ENCODE results near the gene ARHGAP25.

Gene ARHGAP25

DNA sequence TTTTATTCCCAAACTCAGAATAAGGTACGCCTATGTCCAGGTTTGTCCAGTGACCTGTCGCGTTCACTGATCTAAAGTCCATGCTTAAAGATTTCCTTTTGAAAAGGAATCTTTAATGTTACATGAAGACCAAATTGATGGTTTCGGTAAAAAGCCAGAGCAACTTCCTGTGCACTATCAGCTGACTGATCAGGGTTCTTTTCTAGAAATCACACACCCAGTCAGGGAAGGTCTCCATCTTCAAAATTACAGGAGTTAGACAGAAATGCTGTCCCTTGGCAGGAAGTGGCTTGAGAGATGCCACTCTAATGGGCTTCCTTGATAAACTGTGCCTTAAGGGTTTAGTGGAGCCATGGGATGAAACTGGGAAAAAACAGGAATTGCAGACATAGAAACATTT lies 14.7 kb upstream of the ARHGAP25 start:
- DNase-seq = no peak

DNA sequence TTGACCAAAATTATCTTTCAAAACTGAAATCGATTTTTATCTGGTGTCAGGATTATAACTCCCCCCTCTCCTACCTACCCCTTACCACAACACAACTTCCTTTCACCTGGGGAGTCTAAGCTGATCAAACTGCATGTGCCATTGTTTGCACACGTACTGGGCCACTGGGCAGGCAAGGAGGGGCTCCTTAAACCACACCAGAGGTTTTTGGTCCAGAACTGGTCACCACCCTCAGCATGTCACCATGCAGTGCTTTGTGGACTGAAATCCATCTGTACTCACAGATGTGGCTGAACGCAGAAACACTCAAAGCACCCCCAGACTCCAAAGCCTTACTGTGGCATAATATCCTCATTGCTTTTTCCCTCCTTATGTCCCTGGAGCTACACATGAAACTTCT lies 13.9 kb upstream of the ARHGAP25 start:
- no peak for DNase-seq

DNA sequence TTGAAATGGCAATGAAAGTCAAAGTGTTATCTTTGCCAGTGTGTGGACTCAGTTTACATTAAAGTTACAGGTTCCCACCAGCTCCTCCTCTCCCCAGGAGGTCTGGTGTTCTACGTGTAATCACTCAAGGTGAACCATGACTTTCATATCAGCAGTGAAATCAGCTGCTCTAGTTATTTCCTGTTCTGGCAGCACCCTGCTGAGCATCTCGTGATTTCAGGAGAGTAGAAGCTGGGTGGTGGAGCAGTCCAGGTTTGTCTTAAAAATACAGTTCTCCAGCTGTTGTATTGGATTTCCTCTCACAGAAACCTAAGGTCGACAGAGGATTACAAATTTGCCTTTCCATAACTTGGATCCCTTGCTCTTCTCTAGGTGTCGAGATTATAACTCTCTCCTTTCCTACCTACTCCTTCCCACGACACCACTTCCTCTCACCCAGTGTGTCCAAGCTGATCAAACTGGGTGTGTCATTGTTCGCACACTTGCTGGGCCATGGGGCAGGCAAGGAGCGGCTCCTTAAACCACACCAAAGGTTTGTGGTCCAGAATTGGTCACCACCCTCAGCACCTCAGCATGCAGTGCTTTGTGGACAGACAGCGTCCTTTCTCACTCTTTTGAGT lies 13.0 kb upstream of the ARHGAP25 start:
- no peak for DNase-seq

DNA sequence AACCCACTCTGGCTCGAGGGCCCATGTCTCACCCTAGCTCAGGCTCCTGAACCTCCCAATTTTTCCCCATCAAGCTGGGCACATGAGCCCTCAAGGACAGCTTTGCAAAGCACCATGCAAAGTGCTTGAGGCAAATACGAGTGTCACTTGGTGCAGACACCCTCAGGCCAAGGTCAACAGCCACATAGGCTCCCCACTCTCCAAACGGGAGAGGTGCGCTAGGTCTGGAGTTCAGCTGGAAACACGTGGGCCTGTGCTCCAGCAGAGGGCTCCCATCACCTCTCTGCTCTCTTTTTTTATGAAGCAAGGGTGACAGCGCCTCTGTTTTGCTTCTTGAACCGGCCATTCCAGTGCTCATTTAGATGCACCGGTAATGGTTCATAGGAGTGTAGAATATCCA lies 11.9 kb upstream of the ARHGAP25 start:
- no peak for DNase-seq

DNA sequence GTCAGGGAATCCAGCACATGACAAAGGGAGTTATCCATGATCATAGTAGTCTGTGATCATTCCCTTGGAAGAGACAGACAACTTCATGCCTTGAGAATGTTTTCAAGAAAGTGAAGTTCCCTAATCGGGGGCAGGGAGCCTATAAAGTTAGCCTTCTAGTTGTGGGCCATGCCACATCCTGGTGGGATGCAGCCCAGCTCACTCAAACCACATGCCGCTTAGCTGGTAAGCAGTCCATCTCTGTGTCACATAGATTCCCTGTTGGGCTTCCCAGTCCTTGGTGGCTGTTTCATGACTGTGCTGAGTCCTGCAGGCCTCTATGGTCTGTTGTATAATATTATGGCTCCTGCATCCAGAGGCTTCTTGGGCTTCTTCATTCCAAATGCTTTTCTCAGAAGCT lies 11.4 kb upstream of the ARHGAP25 start:
- no peak for DNase-seq

DNA sequence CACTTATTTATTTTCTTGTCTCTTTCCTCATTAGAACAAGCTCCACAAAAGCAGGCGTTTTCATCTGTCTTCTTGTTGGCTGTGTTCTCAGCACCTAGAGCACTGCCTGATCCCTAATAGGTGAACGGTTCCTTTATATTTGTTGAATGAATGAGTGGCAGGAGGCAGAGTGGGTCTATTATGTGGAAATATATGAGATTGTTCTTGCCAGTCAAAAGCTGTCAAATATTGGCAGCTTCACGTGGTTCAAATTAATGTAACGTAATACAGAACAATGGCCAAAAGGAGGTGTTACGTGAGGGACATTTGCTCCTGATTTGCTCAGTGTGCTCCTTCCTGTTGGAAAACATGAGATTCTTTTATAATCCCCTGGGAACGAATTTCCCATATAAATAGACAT lies 8.5 kb upstream of the ARHGAP25 start:
- no peak for DNase-seq

DNA sequence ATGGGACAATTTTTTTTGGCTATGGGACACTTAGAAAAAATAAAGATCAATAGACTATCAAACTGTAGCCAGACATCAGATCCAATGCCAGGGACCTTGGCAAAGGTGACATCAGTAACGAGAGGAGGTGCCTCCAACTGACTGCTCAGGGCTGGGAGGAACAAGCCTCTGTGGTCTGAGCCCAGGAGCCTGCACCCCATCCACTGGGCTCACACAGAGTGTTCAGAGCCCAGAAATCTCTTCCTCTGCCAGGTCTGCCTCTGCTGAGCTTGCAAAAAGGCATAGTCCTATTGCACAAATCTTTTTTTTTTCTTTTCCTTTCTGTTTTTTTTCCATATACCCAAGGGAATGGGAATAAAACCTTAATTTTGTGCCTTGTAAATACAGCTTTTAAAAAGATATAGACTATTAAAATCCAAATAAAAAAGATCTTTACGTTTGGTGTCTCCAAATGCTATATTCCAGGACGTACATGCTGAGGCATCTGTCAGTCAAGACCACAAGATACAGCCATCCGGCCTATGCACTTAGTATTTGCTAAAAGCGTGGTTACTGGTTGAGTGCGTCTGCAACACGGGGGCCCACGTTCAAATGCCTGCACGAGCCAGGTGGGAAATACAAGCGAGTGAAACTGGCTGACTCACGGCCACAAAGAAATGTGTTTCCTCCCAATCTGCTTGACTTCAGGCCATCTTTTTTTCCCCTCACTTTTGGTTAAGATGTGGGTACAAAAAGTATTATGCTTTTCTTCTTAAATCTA lies 7.8 kb upstream of the ARHGAP25 start:
- no peak for DNase-seq

DNA sequence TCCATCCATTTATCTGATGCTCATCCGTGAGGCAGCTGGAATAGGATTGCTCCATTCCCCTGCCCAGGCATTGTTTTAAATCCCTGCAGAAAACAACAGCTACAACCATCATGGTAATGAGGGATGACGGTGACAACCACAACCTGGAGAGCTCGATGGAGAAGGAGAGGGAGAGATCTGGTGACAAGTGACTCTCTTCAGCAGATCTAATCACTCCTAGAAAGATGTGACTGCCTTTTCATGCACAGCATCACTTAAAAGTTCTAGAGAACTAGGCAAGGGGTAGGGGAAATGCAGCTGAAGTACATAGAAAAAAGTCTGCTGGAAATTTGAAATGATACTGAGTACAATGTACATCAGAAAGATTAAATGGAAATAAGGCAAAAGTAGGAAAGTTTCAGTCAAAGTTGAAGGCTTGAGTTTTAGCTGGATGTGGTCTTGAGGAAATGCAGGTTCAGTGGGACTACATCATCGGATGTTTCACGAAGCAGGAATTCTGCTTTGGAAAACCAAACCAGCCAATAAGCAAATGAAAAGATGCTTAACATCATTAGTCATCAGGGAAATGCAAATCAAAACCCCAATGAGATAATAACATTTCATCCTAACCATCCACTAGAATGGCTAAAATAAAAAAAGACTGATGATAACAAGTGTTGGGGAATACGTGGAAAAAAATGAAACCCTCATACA lies 6.8 kb upstream of the ARHGAP25 start:
- DNase-seq = no peak

DNA sequence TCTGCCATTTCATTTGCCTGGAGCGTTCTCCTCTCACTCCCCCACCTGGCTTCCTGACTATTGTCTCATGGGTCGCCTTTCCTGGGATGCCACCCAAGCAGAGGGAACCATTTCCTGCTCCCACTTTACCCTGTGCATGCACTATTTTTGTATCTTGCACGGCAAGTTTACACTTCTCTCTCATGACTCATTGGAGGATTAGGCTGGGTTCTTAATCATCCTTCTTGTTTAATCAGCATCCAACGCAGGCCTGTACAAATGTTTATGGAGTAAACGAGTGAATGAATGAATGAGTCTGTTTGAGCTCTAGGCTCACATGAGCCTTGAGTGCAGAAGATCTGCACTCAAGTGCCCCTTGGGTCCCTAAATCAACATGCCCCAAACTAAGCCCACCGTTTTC lies 3.8 kb upstream of the ARHGAP25 start:
- DNase-seq = no peak

DNA sequence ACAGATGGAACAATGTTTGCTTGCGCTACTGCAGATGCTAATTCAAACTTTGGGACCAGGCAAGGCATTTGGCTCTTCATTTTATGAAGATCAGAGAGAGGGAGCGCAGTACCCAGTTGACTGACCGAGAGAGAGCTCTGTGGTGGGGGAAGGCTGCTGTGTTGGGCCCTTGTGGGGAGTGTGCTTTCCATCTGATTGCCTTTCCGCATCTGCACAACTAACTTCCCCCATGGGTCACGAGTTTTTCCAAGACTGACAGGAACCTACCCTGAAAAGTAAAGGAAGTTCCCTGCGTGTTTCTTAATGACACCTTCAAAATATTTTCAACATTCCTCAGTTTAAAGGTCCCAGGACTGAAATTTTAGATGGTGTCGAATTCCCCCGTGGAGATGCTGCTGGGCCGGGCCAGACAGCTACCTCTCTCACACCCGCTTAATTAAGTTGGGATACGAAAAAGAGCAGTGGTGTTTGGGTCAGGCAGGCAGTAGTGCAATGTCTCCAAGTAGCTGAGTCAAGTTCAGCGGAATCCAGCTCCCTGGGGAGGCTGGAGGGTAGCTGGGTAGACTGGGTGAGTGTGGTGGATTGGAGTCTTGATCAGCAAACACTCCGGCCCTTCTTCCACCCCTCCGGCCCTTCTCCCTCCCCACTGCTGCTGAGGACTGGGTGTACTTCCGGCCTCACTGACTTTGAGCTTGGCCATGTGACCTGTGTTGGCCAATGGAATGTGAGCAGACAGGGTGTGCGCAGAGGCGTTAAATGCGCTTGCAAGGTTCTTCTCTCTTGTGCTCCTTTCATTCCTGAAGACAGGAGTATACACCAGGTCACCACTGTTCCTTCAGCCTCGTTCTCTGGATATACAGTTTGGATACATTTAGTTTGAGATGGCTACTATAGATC lies 2.3 kb upstream of the ARHGAP25 start:
- DNase-seq = no peak

DNA sequence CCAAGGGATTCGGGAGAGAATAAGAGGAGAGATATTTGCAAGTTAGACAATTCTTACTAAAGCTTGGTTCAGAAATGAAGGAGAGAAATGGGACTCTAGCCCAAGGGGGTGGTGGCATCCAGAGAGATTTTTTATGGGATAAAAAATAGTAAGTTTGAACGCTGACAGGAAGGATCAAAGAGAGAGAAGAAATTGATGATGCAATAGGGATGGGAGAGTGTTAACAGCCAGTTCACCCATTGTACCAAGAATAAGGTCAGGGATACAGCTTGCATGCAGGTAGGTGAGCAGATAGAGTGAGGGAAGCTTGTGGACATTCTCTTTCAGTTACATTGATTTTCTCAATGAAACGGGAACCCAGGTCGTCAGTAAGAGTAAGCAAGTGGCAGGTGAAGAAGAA lies 1.2 kb upstream of the ARHGAP25 start:
- DNase-seq = no peak

DNA sequence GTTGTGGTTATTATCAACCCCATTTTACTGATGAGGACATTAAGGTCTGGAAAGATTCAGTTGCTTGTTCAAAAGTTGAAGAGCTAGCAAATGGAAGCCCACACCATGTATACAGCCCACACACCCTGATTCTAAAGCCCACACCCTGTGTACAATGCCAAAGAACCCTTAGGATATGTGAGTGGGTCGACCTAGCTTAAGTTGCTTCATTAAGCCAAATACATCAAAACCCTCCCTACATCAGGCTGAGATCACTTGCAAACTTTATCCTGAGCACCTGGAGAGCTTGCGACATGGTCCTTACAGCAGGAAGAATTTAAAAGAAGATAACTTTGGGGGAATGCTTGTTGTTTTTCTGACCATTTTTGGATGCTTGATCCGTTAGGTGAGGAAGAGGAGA lies 435 bp upstream of the ARHGAP25 start:
- no peak for DNase-seq

DNA sequence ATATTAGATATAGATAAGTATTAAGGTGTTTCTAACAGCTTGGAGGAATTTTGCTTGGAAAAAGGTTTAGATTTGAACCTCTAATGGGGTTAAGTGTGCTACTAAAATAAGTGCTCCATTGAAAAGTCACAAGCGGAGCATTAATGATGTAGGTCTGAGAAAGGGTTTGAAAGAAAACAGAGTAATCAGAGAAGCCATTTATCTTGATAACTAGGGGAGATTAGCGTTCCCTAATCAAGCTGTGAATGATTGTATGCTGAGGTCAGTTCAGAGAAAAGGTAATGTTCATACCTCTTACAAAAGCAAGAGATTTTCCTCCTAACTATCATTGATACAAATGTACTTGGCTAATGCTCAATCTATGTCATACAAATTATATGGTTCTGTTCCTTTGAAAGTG lies 1.5 kb downstream of the ARHGAP25 start:
- no peak for DNase-seq

DNA sequence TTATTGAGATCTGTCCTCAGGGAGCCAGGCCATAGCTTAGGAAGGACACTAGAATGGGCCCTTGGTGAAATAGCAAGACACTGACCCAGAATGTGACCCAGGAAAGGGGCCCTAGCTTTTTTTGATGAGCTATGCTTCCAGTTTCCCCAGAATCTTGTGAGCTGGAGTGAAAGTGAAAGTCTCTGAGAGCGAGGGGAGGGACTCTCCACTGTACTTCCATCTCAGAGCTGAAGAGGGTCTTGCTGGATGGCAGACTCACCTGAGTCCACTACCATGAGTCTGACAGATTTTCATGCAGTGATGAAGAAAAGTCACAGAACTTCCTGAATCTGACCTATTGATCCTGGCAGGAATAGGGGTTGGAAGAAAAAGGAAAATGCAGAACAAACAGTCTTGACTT lies 3.1 kb downstream of the ARHGAP25 start:
- no peak for DNase-seq

DNA sequence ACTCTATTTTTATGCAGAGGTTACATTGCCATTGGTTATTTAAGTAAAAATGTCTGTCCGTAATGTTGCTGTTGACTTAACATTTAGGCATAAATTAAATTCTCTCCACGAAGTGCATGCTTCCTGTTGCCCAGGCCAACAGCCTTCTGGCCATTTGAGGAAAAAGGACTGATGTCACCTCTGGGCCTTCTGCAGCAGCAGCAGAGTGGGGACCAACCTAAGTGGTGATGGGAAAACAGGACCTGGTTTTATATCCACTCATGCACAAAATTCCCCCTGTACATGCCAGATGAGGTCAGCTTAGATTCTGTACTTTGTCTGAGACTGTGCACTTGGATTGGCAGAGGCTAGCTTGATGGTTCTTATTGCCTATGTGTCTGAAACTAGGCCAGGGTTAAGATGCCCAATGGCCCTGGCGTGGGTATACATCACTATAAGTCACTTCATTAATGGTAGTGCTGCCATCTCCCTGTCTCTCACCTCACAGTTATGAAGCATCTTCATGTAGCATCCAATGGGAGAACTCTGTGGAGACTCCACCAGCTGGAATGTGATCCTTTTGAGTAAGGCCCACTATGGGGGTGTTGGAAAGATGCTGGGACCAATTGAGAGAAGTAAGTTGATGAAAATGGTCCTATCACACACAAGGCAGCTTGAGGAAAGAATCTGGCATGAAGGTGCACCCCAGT lies 4.4 kb downstream of the ARHGAP25 start:
- no peak for DNase-seq

DNA sequence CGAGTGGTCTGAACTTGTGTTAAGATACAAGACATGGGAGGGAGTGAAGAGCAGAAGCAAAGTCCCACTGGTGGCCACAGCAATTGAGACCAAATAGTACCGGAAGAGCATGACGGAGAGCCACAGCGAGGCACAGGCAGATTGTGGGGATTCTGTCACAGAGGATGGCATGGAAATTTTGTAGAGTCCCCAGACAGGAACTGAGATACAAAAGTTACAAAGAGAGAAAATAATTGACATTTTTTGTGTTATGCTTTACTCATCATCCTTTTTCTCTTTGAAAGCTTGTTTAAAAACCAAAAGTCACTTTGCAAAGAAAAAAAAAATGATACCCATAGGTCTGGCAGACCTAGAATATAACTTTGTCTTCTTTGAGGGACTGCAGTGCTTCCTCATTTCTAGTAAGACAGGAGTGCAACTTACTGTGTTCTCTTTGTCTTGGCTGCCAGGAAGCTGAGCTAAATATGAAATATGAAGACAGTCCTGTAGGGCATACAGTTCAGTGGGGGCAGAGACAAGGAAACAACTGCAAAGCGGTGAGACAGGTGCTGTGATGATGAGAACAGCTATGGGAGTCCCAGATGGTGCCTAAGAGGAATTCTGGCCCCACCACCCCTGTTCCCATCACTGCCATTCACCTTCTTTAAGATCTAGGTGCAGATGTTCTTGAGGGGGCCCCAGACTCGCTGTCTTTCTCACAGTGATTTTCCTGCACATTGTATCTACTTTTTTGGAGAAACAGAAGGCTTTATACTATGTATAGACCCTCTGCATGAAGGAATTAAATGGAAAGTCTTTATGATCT lies 5.2 kb downstream of the ARHGAP25 start:
- DNase-seq = no peak

DNA sequence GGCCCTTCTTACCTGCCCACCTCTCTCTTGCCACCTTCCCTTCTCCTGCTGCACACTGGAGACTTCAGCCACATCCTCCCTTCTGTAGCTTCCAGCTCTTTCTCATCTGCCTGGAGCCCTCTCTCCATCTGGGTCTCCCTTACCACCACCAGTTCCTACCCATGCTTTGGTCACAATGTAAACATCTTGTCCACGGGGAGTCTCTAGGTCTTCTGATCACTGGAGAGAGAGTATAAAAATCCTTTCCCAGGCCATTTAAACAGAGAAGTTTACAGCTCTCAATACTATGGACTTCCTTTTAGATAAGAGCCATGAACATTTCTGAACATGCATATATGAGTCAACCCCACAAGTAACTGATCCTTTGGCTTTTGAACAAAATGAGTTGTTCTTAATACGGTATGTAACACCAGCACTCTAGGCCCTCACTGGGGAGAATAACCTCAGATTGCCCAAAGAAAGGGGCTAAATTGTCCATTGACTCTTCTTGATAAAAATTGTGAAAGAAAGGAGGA lies 5.8 kb downstream of the ARHGAP25 start:
- DNase-seq = no peak

DNA sequence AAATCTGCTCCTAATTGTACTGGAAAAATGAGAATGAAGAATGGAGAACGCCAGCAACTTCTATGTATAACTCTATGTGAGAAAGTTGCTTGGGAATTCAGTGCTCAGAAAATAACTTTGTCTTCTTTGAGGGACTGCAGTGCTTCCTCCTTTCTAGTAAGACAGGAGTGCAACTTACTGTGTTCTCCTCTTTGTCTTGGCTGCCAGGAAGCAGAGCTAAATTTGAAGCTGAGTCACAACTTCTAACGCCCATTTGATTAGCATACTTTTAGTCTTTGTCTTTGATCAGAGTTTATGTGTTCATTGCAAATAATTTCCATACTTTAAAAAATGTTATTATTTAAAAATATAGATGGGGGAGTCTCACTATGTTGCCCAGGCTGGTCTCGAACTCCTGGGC lies 6.6 kb downstream of the ARHGAP25 start:
- DNase-seq = no peak

DNA sequence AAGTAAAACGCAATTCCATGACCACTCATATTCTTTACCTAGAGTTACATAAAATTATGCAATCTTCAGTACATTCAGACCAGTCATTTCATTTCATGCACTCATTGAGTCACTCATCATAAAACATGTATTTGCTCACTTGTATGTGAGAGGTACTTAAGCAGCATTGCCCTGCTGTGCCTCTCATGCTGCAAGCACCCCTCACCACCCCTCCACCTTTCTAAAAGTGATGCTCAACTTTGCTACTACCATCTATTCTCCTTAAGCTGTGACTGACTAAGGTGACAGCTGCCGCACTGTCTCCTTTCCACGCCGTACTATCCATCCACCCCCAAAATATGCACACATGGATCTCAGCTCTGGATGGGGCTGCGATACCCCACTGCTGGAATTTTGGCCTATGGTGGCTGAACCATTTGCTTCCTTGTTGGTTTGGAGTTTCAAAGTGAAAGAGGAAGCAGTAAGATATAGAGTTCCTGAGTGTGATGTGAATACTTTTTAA lies 7.2 kb downstream of the ARHGAP25 start:
- no peak for DNase-seq

DNA sequence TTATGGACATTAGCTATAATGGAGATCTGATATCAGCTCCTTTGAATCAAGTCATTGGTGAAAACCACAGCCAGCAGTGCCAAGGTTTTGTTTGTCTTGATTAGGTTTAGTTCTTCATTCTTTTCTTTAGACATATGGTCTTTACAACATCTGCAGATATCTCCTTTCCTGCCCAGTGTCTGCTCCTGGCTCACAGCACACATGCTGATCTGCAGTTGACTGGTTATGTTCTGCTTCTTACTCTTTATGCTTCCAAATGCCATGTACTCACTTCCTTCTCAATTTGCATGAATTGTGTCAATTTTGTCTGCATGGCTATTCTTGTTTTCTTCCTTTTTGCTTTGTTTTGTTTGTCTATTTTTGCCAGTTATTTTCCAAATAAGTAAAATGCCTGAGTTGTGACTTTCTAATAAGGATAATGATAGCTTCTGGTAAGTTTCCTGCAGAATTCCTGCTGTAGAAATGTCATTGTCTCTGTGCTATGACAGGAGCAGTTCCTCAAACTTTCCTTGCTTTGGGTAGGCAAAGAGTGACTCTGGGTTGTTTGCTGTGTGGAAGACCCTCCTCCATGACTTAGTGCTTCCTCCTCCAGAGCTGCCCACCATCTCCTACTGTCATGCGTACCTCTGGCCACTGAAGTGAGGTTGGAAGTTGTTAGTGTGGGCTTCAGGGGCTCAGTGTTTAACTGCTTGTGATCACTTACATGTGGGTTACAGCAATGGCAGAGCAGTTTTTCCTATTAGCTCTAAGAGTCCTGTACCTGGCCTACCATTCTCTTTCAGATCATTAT lies 8.2 kb downstream of the ARHGAP25 start:
- no peak for DNase-seq

DNA sequence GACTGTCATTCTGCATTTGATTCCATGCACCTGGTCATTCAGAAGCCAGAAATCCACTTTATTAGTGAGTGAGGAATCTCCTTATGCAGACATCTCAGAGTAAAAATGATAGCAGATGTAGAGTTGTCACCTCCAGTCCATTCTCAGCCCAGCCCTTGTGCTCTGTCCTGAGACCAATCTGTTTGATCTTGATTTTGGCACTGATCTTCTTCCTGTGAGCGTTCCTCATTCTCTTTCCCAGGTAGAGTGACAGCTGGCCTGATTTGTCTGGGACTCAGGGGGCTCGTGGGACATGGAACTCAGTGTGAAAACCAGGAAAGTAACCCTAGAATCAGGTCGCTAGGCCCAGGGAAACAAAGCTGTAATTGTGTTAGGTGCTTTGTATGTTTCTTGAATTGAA lies 8.9 kb downstream of the ARHGAP25 start:
- no peak for DNase-seq
